ENCODE data around the gene TLN1.

TLN1 gene

DNA sequence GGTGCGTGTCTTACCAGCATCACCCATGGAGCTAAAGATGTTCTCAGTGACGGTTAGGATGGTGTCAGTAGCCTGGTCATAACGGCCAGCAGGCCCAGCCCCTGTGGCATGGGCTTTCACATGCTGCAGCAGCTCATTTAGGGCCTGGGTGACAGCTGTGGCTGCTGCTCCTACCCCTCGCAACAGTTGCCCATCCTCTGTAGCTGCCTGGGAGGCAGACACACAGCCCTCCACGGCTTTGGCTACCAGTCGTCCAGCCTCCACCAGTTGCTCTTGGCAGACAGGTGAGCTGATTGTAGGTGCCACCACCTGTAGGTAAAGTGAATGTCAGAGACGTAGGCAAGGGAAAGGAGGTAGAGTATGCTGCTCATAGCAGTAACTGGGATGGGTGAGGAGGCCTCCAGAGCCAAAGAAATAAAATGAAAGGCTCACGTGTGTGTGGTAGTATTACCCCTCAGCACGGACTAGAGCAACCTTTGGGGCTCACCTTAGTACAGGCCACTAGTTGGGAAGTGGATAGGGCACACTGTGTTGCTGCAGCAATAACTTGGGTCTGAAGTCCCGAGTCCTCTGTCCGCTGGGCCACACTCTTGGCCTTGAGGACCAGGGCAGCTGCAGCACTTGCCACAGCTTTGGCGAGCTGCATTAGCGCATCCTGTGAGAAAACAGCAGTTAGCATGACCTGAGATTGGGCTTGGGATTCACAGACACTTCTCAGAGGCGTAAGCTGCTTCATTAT is 14.7 kb downstream of the TLN1 start:
- Histone ChIP-seq H2AFZ (ENCODE audit: low read length, unreplicated experiment) (no peak overlapping the region), H3K36me3 (ENCODE audit: insufficient read depth, low read length) (peaks cover 71% of the 10 kb centered on the region), H3K27me3 (ENCODE audit: insufficient read depth, low read length) (no peaks in the 10 kb centered on the region), H3K79me2 (ENCODE audit: control insufficient read depth, insufficient read depth, low read length, unreplicated experiment) (peaks cover 14% of the 10 kb centered on the region), H3K27ac (ENCODE audit: low read depth, low read length) (no peak overlapping the region), H3K4me1 (ENCODE audit: control insufficient read depth, insufficient read depth, low read length, unreplicated experiment) (no peaks in the 10 kb centered on the region), H3K4me3 (ENCODE audit: low read depth, low read length) (no peak overlapping the region)

DNA sequence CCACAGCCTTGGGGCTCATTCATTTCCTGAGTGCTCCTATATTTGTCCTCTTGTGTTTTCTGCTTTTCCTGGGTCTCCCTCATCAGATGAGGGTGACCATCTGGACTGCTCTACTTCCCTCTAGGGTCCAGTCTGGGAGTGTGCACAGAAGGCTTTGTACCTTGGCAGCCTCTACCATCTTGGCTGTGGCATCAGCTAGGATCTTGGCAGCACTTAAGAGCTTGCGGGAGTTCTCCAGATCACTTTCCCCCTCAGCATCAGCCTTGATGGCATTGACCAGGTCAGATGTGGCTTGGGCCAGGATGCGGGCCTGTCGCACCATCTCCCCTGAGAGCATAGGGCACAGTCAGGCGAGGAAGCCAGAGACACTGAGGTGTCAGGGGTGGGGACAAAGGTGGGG is 15.8 kb downstream of the TLN1 start:
- no peaks in the 10 kb centered on the region for H3K4me1 ChIP-seq (ENCODE audit: control insufficient read depth, insufficient read depth, low read length, unreplicated experiment)
- no peak overlapping the region for H2AFZ ChIP-seq (ENCODE audit: low read length, unreplicated experiment)
- no peak overlapping the region for H3K4me3 ChIP-seq (ENCODE audit: low read depth, low read length)
- no peaks in the 10 kb centered on the region for H3K27me3 ChIP-seq (ENCODE audit: insufficient read depth, low read length)
- H3K36me3 ChIP-seq (ENCODE audit: insufficient read depth, low read length), result peaks cover 64% of the 10 kb centered on the region
- peaks cover 6% of the 10 kb centered on the region for H3K79me2 ChIP-seq (ENCODE audit: control insufficient read depth, insufficient read depth, low read length, unreplicated experiment)
- no peak overlapping the region for H3K27ac ChIP-seq (ENCODE audit: low read depth, low read length)

DNA sequence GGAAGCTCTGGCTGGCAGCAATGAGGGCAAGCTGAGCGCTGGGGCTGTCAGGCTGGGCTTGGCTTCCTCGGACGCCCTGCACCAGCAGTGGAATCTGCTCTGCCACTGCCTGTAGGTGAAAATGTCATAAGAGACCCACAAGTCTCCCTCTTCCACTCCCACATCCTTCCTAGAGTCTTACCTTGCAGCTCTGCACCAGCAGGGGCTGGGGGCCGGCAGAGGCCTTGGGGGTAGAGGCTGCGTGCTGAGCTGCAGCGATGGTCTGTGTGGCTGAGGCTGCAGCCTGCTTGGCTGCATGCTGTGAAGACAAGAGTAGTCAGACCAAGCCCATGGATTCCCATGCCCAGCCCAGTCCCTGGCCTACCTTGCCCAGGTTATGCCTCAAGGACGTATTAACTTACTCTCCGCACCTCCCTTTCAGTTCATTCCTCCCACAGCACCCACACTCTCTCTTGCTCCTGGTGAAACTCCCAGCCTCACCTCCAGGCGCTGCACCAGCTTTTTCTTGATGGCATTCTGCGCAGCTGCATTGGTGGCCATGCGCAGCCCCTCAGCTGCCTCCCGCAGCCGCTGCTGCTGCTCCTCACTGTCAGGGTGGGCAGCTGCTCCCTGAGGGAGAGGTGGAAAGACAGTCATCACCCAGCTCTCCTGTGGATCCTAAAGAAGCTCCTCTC is 17.3 kb downstream of the TLN1 start:
- H3K36me3 ChIP-seq (ENCODE audit: insufficient read depth, low read length), result peaks cover 60% of the 10 kb centered on the region; the same call in 1 of the 2 replicates
- H3K4me1 ChIP-seq (ENCODE audit: control insufficient read depth, insufficient read depth, low read length, unreplicated experiment), result no peaks in the 10 kb centered on the region
- H3K27ac ChIP-seq (ENCODE audit: low read depth, low read length), result no peak overlapping the region
- no peak overlapping the region for H3K4me3 ChIP-seq (ENCODE audit: low read depth, low read length)
- H3K27me3 ChIP-seq (ENCODE audit: insufficient read depth, low read length), result no peaks in the 10 kb centered on the region
- H2AFZ ChIP-seq (ENCODE audit: low read length, unreplicated experiment), result no peak overlapping the region
- peaks cover 6% of the 10 kb centered on the region for H3K79me2 ChIP-seq (ENCODE audit: control insufficient read depth, insufficient read depth, low read length, unreplicated experiment)

DNA sequence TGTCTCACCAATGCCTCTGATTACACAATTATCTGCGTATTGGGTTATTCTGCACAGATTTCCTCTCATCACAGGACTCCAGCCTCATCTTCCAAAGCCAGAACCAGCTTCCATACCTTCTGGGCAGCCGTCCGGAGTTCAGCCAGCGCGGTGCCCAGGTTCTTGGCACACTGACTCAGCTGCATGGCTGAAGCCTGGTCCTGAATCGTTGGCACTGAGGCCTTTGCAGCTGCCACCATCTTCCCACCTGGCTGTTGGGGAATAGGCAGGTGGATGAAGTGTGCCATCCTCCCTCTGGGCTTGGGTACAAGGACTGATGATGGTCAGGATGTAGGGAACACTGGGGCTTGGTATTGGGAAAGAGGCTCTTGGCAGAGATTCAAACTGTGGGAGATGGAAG is 17.9 kb downstream of the TLN1 start:
- Histone ChIP-seq H3K36me3 (ENCODE audit: insufficient read depth, low read length) (peaks cover 58% of the 10 kb centered on the region; the same call in 1 of the 2 replicates), H2AFZ (ENCODE audit: low read length, unreplicated experiment) (no peak overlapping the region), H3K27ac (ENCODE audit: low read depth, low read length) (no peak overlapping the region), H3K4me1 (ENCODE audit: control insufficient read depth, insufficient read depth, low read length, unreplicated experiment) (no peaks in the 10 kb centered on the region), H3K27me3 (ENCODE audit: insufficient read depth, low read length) (no peaks in the 10 kb centered on the region), H3K4me3 (ENCODE audit: low read depth, low read length) (no peak overlapping the region), H3K79me2 (ENCODE audit: control insufficient read depth, insufficient read depth, low read length, unreplicated experiment) (peaks cover 6% of the 10 kb centered on the region)

DNA sequence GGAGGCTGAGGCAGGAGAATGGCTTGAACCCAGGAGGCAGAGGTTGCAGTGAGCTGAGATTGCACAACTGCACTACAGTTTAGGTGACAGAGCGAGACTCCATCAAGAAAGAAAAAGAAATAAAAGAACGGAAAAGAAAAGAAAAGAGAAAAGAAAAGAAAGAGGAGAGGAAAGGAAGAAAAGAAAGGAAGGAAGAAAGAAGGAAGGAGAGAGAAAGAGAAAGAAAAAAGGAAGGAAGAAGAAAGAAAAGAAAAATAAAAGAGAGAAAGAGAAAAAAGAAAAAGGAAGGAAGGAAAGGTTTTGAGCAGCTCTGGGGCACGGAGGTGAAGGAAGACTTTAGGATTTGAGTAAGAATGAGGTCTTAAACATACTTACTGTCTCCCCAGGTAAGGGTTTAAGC is 18.4 kb downstream of the TLN1 start:
- no peaks in the 10 kb centered on the region for H3K27me3 ChIP-seq (ENCODE audit: insufficient read depth, low read length)
- H2AFZ ChIP-seq (ENCODE audit: low read length, unreplicated experiment), result no peak overlapping the region
- H3K27ac ChIP-seq (ENCODE audit: low read depth, low read length), result no peak overlapping the region
- H3K4me1 ChIP-seq (ENCODE audit: control insufficient read depth, insufficient read depth, low read length, unreplicated experiment), result no peaks in the 10 kb centered on the region
- H3K36me3 ChIP-seq (ENCODE audit: insufficient read depth, low read length), result peaks cover 59% of the 10 kb centered on the region
- H3K4me3 ChIP-seq (ENCODE audit: low read depth, low read length), result no peak overlapping the region
- peaks cover 3% of the 10 kb centered on the region for H3K79me2 ChIP-seq (ENCODE audit: control insufficient read depth, insufficient read depth, low read length, unreplicated experiment)

DNA sequence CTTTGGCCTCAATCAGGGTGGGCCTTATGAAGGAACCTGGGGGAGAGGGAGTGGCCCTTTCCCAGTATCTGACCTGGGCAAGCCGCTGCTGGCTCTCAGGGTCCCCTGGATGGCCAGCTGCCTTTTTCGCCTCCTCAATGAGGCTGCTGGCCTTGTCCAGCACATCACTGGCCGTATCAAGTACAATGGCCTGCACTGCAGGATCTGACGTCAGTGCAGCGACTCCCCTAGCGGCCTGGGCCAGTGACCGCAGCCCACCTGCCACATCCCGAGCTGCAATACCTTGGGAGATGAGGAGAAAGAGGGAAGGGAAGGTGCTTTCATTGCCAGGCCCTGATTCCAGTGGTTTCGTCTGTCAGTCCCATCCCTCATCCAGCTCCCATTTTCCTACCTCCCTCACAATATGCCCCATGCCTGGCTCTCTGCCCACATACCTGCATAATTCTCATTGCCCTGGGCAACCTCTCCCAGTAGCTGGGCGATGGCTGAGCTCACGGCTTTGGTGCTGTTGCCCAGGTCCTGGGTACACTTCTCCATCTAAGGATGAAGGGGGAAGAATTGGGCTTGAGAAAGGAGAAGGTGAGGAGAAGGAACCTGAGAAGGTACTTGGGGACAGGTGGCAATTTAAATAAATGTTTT is 19.1 kb downstream of the TLN1 start:
- Histone ChIP-seq H3K36me3 (ENCODE audit: insufficient read depth, low read length) (peaks cover 56% of the 10 kb centered on the region), H2AFZ (ENCODE audit: low read length, unreplicated experiment) (no peak overlapping the region), H3K27me3 (ENCODE audit: insufficient read depth, low read length) (no peaks in the 10 kb centered on the region), H3K79me2 (ENCODE audit: control insufficient read depth, insufficient read depth, low read length, unreplicated experiment) (peaks cover 3% of the 10 kb centered on the region), H3K4me1 (ENCODE audit: control insufficient read depth, insufficient read depth, low read length, unreplicated experiment) (no peaks in the 10 kb centered on the region), H3K27ac (ENCODE audit: low read depth, low read length) (no peak overlapping the region), H3K4me3 (ENCODE audit: low read depth, low read length) (no peak overlapping the region)

DNA sequence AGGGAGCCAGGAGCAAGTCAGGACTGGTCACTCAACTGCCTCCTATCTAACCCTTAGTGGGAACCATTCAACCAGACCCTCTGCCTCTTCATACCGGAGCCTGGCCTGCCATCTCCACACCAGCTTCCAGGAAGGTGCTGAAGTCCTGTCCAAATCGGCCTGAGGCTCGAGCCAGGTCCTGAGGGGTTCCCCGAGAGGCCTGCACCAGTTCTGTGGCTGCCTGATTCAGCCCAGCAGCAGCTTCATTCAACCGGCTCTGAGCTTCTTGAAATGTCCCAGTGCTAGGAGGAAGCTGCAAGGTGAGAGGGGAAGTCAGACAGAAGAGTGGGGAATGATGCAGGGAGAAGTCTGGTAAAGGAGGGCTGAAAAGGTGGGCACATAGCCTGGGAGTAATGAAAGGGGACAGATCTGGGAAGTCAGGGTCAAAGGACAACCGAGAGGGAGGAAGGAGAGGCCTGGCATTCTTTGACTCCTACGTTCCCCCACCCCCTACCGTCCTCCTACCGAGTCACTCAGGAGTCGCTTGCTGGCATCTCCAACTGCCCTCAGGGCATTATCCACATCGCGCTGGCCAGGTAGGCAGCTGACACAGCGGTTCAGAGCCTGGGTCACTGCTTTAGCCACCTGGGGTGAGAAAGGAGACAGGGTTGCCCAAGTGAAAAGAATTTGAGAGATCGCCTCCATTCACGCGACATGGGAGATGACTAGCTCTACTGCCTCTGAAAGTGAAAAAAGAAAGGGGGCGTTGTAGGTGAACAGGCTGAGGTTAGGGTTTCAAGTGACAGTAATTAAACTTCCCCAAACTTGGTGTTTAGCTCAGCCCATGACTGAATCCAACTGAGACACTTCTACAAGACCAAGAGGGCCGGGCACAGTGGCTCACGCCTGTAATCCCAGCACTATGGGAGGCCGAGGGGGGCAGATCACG is 20.2 kb downstream of the TLN1 start:
- Histone ChIP-seq H3K27me3 (ENCODE audit: insufficient read depth, low read length) (no peaks in the 10 kb centered on the region), H3K4me1 (ENCODE audit: control insufficient read depth, insufficient read depth, low read length, unreplicated experiment) (no peaks in the 10 kb centered on the region), H3K79me2 (ENCODE audit: control insufficient read depth, insufficient read depth, low read length, unreplicated experiment) (no peaks in the 10 kb centered on the region), H3K4me3 (ENCODE audit: low read depth, low read length) (no peak overlapping the region), H2AFZ (ENCODE audit: low read length, unreplicated experiment) (no peak overlapping the region), H3K27ac (ENCODE audit: low read depth, low read length) (no peak overlapping the region), H3K36me3 (ENCODE audit: insufficient read depth, low read length) (peaks cover 45% of the 10 kb centered on the region)

DNA sequence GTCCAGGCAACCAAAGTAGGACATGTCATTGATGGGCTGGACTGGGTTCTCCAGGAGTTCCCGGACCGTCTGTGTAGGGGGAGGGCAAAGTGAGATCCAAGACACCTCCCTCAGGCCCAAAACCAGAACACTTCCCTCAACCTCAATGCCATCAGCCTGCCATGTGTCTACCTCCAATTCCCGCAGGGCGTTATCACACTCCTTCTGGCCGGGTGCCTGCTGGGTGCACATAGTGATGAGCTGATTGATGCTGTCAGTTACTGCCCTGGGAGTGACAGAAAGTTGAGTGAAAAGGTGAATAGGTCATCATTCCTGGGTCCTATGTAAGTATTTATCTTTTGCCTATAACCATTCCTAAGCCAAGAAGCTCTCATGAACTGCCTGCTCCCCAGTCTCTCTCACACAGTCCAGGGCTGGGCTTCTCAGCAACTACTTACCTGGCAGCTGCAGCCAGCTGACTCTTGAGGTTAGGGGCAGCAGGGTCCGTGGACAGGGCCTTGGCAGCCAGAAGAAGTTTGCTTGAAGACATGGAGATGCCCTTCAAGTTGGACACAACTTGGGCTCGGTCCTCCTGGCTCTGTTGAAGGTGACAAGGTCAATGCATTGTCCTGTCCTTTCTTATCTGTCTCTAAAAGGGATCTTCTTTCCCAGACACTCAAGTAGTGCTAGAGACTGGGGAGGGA is 21.0 kb downstream of the TLN1 start:
- no peaks in the 10 kb centered on the region for H3K79me2 ChIP-seq (ENCODE audit: control insufficient read depth, insufficient read depth, low read length, unreplicated experiment)
- H3K27ac ChIP-seq (ENCODE audit: low read depth, low read length), result no peak overlapping the region
- no peaks in the 10 kb centered on the region for H3K27me3 ChIP-seq (ENCODE audit: insufficient read depth, low read length)
- H2AFZ ChIP-seq (ENCODE audit: low read length, unreplicated experiment), result no peak overlapping the region
- H3K36me3 ChIP-seq (ENCODE audit: insufficient read depth, low read length), result peaks cover 45% of the 10 kb centered on the region
- H3K4me3 ChIP-seq (ENCODE audit: low read depth, low read length), result no peak overlapping the region
- no peaks in the 10 kb centered on the region for H3K4me1 ChIP-seq (ENCODE audit: control insufficient read depth, insufficient read depth, low read length, unreplicated experiment)

DNA sequence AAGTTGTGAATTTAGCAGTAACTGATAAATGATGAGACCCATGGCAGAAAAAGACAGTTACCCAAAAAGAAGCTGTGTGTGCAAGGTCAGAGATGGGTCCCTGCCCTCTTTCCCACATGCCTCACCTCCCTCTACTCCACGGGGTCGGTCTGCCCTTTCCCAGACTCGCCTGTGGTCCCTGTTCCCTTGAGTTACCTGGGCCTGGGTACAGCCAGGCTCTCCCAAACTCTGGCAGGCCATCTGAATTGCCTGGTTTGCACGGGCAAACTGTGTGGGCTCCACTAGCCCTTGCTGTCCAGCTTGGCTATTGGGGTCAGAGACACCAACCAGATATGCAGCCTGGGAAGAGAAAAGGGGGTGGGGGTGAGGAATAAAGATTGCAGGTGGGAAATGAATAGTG is 23.8 kb downstream of the TLN1 start:
- Histone ChIP-seq H3K27me3 (ENCODE audit: insufficient read depth, low read length) (no peaks in the 10 kb centered on the region), H3K79me2 (ENCODE audit: control insufficient read depth, insufficient read depth, low read length, unreplicated experiment) (no peaks in the 10 kb centered on the region), H2AFZ (ENCODE audit: low read length, unreplicated experiment) (no peak overlapping the region), H3K4me1 (ENCODE audit: control insufficient read depth, insufficient read depth, low read length, unreplicated experiment) (no peaks in the 10 kb centered on the region), H3K4me3 (ENCODE audit: low read depth, low read length) (no peak overlapping the region), H3K36me3 (ENCODE audit: insufficient read depth, low read length) (peaks cover 47% of the 10 kb centered on the region), H3K27ac (ENCODE audit: low read depth, low read length) (no peak overlapping the region)

DNA sequence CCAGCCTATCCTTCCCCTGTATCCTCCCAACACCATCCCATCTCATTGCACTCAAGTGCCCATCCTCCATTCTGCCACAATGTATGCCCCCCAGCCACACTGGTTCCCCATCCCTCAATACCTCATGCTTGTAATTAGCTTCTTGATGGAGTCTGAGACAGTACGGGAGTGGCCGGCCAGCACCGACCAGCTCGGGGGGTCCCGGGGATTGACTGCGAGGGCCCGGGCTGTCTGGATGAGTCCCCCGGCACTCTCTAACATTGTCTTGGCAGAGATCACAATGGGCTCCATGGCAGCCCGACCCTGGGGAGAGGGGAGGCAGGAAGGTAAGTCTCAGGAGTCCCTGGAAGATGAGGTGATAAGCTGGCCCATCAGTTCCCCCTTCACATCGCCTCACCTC is 25.0 kb downstream of the TLN1 start:
- H3K27ac ChIP-seq (ENCODE audit: low read depth, low read length), result no peak overlapping the region
- no peaks in the 10 kb centered on the region for H3K4me1 ChIP-seq (ENCODE audit: control insufficient read depth, insufficient read depth, low read length, unreplicated experiment)
- H3K4me3 ChIP-seq (ENCODE audit: low read depth, low read length), result no peak overlapping the region
- no peaks in the 10 kb centered on the region for H3K79me2 ChIP-seq (ENCODE audit: control insufficient read depth, insufficient read depth, low read length, unreplicated experiment)
- no peak overlapping the region for H2AFZ ChIP-seq (ENCODE audit: low read length, unreplicated experiment)
- H3K36me3 ChIP-seq (ENCODE audit: insufficient read depth, low read length), result peaks cover 46% of the 10 kb centered on the region
- H3K27me3 ChIP-seq (ENCODE audit: insufficient read depth, low read length), result no peaks in the 10 kb centered on the region
